GM19467 (cell line): ENCODE data around the gene CTSH.

ENCODE experiments used
- ATAC-seq: cut with Tn5 transposase; IDR thresholded peaks from one replicate; pipeline ENCODE4 v1.9.1; 2021; ENCODE audit warnings: mild to moderate bottlenecking, moderate library complexity; ENCODE audit not compliant: unreplicated experiment

CTSH gene

GRCh38 chr15:78978601-78979179, 33.8 kb upstream of the CTSH start:
- no peak for ATAC-seq

- peak; percentile 32 for ATAC-seq
Measured at GRCh38 chr15:78977591-78978347, 32.9 kb upstream of the CTSH start.

- peak; percentile 48 for ATAC-seq
Measured at GRCh38 chr15:78977091-78977571, 32.3 kb upstream of the CTSH start.

GRCh38 chr15:78976691-78977090, 31.8 kb upstream of the CTSH start:
- ATAC-seq = peak; percentile 4

- no peak for ATAC-seq
Measured at GRCh38 chr15:78974272-78974918, 29.5 kb upstream of the CTSH start.

GRCh38 chr15:78969687-78970349, 25.0 kb upstream of the CTSH start:
- ATAC-seq = no peak

GRCh38 chr15:78968539-78969271, 23.9 kb upstream of the CTSH start:
- ATAC-seq = no peak

GRCh38 chr15:78968114-78968513, 23.3 kb upstream of the CTSH start:
- ATAC-seq = no peak

GRCh38 chr15:78960308-78960707, 15.5 kb upstream of the CTSH start:
- no peak for ATAC-seq

GRCh38 chr15:78959360-78959759, 14.5 kb upstream of the CTSH start:
- no peak for ATAC-seq

- no peak for ATAC-seq
Measured at GRCh38 chr15:78957416-78958093, 12.7 kb upstream of the CTSH start.

GRCh38 chr15:78956937-78957336, 12.1 kb upstream of the CTSH start:
- ATAC-seq = no peak

GRCh38 chr15:78955355-78955754, 10.5 kb upstream of the CTSH start:
- no peak for ATAC-seq

- no peak for ATAC-seq
Measured at GRCh38 chr15:78951841-78952238, 7.0 kb upstream of the CTSH start.

GRCh38 chr15:78950902-78951840, 6.3 kb upstream of the CTSH start:
- no peak for ATAC-seq

GRCh38 chr15:78950343-78950742, 5.5 kb upstream of the CTSH start:
- no peak for ATAC-seq

GRCh38 chr15:78949461-78949860, 4.6 kb upstream of the CTSH start:
- no peak for ATAC-seq

- ATAC-seq = no peak
Measured at GRCh38 chr15:78947506-78947905, 2.7 kb upstream of the CTSH start.

- no peak for ATAC-seq
Measured at GRCh38 chr15:78946493-78946892, 1.6 kb upstream of the CTSH start.
